SU-DHL-6 (cell line): Measurements from ENCODE around the gene ZNF665.
"Not testable (repeated sequence)": the region's sequence is repeated elsewhere in the genome, so short reads cannot be mapped to it uniquely, and the experiment has no call there.

Experiments used
- H2AFZ ChIP-seq: fragments of 200-600 bp; sonication (generic); 2 replicates; pipeline ENCODE4 v1.6.1; 2014; ENCODE audit warnings: low read depth, mild to moderate bottlenecking, moderate library complexity, mixed read lengths, antibody characterized with exemption, low read length; ENCODE audit not compliant: severe bottlenecking
- H3F3A ChIP-seq: fragments of 200-600 bp; shearing (Covaris generic); 2 replicates; pipeline ENCODE4 v1.6.0; 2016; ENCODE audit warnings: antibody characterized with exemption, mild to moderate bottlenecking; ENCODE audit not compliant: insufficient read depth
- H3K27ac ChIP-seq: fragments of 200-600 bp; sonication (generic); 2 replicates; pipeline ENCODE4 v1.5.1; 2016; ENCODE audit warnings: low read depth, mild to moderate bottlenecking, low read length, moderate library complexity, mixed read lengths
- H3K27me3 ChIP-seq: fragments of 200-600 bp; sonication (generic), shearing (Covaris generic); 2 replicates; pipeline ENCODE4 v1.6.0; 2014; ENCODE audit warnings: mild to moderate bottlenecking, low read length
- H3K36me3 ChIP-seq: fragments of 200-600 bp; sonication (generic); 2 replicates; pipeline ENCODE4 v1.6.1; 2014; ENCODE audit warnings: mild to moderate bottlenecking, low read length, mixed read lengths
- H3K4me2 ChIP-seq: fragments of 300-600, 200-600 bp; shearing (Covaris generic), sonication (generic); 2 replicates; pipeline ENCODE4 v1.6.0; 2014; ENCODE audit warnings: low read length, low read depth, mild to moderate bottlenecking; ENCODE audit not compliant: poor library complexity, severe bottlenecking
- H3K4me3 ChIP-seq: fragments of 200-600 bp; sonication (generic); 2 replicates; pipeline ENCODE4 v1.5.1; 2014; ENCODE audit warnings: antibody characterized with exemption, low read length, mild to moderate bottlenecking, mixed read lengths; ENCODE audit not compliant: insufficient read depth, poor library complexity, severe bottlenecking
- H3K79me2 ChIP-seq: fragments of 200-600 bp; sonication (generic); 2 replicates; pipeline ENCODE4 v1.6.1; 2014; ENCODE audit warnings: mild to moderate bottlenecking, low read length, moderate library complexity; ENCODE audit not compliant: insufficient read depth
- H3K9ac ChIP-seq: fragments of 200-600 bp; sonication (generic); 2 replicates; pipeline ENCODE4 v1.7.0; 2014; ENCODE audit warnings: mild to moderate bottlenecking, low read length
- H3K9me2 ChIP-seq: fragments of 200-600 bp; sonication (generic); replicated peaks from 2 replicates; pipeline ENCODE4 v1.6.1; 2014; ENCODE audit warnings: low read length; ENCODE audit not compliant: insufficient read depth
- H3K9me3 ChIP-seq: fragments of 200-600 bp; sonication (generic); 2 replicates; pipeline ENCODE4 v1.6.1; 2014; ENCODE audit warnings: low read length, mixed read lengths; ENCODE audit not compliant: insufficient read depth
- H4K20me1 ChIP-seq: fragments of 200-600 bp; sonication (generic); 2 replicates; pipeline ENCODE4 v1.6.1; 2014; ENCODE audit warnings: low read depth, mild to moderate bottlenecking, antibody characterized with exemption, low read length, moderate library complexity, mixed read lengths
- EZH2phosphoT487 ChIP-seq: fragments of 200-600 bp; sonication (generic), shearing (Covaris generic); conservative IDR thresholded peaks from 2 replicates; pipeline ENCODE4 v1.6.1; 2018; ENCODE audit warnings: mild to moderate bottlenecking, antibody characterized with exemption, low read length, moderate library complexity, mixed read lengths
- TF ChIP-seq, protein P1 (sequence below): fragments of 200-600 bp; sonication (generic); IDR thresholded peaks from one replicate; pipeline ENCODE4 v1.5.1; 2017; ENCODE audit warnings: antibody characterized with exemption, mild to moderate bottlenecking, low read length, moderate library complexity; ENCODE audit not compliant: insufficient read depth, poor library complexity, severe bottlenecking

Gene ZNF665

DNA sequence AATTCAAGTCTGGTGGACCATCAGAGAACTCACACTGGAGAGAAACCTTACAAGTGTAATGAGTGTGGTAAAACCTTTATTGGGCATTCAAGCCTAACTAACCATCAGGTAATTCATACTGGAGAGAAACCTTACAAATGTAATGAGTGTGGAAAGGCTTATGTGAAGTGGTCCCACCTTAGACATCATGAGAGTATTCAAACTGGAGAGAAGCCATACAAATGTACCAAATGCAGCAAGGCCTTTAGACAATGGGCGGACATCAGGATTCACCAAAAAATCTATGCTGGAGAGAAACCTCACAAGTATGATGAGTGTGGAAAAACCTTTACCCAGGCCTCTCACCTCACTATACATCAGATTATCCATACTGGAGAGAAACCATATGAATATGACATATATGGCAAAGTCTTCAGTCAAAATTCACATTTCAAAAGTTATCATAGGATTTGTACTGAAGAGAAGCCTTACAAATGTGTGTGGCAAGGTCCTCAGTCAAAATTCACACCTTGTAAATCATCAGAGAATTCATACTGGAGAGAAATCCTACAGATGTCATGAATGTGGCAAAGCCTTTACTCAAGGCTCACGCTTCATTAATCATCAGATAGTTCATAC, 19.7 kb upstream of the ZNF665 start:
- Histone ChIP-seq H3K27ac (no peak overlapping the region), H3K9ac (no peak overlapping the region), H3K79me2 (no peaks in the 10 kb centered on the region), H3F3A (no peaks in the 10 kb centered on the region), H2AFZ (no peak overlapping the region), H3K4me2 (no peak overlapping the region), H4K20me1 (no peaks in the 10 kb centered on the region), H3K9me3 (peaks cover 56% of the 10 kb centered on the region; the same call in 1 of the 2 replicates), H3K27me3 (no peaks in the 10 kb centered on the region), H3K36me3 (0 out of 2 replicates have a peak, but pooled peaks cover 6% of the 10 kb centered on the region), H3K9me2 (no peaks in the 10 kb centered on the region), H3K4me3 (no peak overlapping the region)
- TF ChIP-seq, protein P1, sequence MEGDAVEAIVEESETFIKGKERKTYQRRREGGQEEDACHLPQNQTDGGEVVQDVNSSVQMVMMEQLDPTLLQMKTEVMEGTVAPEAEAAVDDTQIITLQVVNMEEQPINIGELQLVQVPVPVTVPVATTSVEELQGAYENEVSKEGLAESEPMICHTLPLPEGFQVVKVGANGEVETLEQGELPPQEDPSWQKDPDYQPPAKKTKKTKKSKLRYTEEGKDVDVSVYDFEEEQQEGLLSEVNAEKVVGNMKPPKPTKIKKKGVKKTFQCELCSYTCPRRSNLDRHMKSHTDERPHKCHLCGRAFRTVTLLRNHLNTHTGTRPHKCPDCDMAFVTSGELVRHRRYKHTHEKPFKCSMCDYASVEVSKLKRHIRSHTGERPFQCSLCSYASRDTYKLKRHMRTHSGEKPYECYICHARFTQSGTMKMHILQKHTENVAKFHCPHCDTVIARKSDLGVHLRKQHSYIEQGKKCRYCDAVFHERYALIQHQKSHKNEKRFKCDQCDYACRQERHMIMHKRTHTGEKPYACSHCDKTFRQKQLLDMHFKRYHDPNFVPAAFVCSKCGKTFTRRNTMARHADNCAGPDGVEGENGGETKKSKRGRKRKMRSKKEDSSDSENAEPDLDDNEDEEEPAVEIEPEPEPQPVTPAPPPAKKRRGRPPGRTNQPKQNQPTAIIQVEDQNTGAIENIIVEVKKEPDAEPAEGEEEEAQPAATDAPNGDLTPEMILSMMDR = no peak
- no peak for TF ChIP-seq EZH2phosphoT487

DNA sequence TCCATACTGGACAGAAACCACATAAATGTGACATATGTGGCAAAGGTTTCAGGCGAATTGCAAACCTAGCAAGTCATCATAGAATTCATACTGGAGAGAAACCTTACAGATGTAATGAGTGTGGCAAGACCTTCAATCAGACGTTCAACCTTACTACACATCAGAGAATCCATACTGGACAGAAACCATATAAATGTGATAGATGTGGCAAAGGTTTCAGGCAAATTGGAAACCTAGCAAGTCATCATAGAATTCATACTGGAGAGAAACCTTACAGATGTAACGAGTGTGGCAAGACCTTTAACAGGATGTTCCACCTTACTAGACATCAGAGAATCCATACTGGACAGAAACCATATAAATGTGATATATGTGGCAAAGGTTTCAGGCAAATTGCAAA, 18.4 kb upstream of the ZNF665 start:
- not testable (repeated sequence) for H3K9me2 ChIP-seq, H3K9ac ChIP-seq, H3K27me3 ChIP-seq, H3F3A ChIP-seq, H3K36me3 ChIP-seq, H2AFZ ChIP-seq, H3K4me2 ChIP-seq, H3K79me2 ChIP-seq, H3K4me3 ChIP-seq, H3K27ac ChIP-seq, H4K20me1 ChIP-seq
- H3K9me3 ChIP-seq = peaks cover 54% of the 10 kb centered on the region; the same call in 1 of the 2 replicates

DNA sequence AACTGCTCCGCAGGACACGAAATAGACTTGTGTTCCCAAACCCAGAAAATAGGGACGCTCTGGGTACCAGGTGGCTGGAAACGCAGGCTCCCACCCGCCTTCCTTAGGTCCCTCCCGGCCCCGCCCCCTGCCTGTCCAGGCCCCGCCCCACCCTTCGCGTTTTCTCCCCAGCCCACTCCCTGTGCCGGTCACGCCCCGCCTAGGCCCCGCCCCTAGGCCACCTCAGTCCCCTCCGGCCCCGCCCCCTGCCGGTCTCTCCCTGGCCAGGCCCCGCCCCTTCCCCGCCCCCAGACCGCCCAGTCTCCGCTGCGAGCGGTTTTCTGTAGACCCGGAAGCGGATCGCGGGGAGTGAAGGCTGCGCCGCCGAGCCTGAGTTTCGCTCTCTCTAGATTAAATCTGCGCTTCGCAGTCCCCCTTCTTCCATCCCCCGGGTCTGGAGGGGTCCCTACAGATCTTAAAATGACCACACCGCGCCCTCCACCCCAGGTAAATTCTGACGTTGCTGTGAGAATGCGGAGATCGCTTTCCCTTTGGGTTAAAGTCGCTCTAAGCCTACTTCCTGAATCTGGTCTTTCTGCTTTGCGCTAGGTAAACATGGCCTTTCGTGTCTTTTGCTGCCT, 3.7 kb upstream of the ZNF665 start:
- Histone ChIP-seq H3K9me3 (peaks cover 4% of the 10 kb centered on the region; the same call in 1 of the 2 replicates), H3K36me3 (no peaks in the 10 kb centered on the region), H3K27ac (peak overlapping the region; percentile 69), H3K9me2 (no peaks in the 10 kb centered on the region), H3K4me2 (peak overlapping the region; percentile 64), H3K79me2 (peaks cover 7% of the 10 kb centered on the region; the same call in 1 of the 2 replicates), H2AFZ (peak overlapping the region; percentile 98), H3K4me3 (peak overlapping the region; percentile 83), H3K9ac (peak overlapping the region; percentile 60), H3F3A (no peaks in the 10 kb centered on the region), H3K27me3 (no peaks in the 10 kb centered on the region), H4K20me1 (no peaks in the 10 kb centered on the region)
- no peak for TF ChIP-seq EZH2phosphoT487
- TF ChIP-seq, protein P1 = no peak

DNA sequence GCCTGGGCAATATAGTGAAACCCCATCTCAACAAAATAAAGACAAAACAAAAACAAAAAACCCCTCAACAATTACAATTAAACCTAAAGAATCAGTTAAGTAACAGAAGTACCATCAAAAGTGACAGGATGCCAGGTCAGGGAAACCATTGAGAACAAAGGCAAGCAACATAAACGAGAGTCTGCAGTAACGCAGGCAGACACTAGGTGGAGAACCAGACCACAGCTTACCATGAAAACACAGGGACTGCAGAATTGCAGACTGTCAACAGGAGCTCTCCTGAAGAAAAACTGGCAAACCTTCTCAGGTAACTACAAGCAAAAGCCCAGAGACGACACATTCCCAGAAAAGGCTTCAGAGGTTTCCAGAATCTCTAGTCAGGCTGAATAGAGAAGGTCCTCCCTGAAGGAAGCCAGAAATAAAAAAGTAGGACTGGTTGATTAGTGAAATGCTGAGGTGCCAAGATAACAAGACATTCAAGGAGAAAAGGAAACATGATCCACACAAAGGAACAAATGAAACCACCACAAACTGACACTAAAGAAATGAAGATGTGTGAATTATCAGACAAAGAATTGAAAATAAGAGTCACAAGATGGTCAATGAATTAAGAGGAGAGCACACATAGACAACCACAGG, 2.2 kb upstream of the ZNF665 start:
- Histone ChIP-seq H3K9me2 (no peaks in the 10 kb centered on the region), H2AFZ (peak overlapping the region; percentile 15), H3K27me3 (no peaks in the 10 kb centered on the region), H3K9me3 (peaks cover 4% of the 10 kb centered on the region; the same call in 1 of the 2 replicates), H3K27ac (no peak overlapping the region), H3K79me2 (peaks cover 7% of the 10 kb centered on the region; the same call in 1 of the 2 replicates), H4K20me1 (no peaks in the 10 kb centered on the region), H3K4me2 (no peak overlapping the region), H3F3A (no peaks in the 10 kb centered on the region), H3K4me3 (no peak overlapping the region), H3K9ac (no peak overlapping the region), H3K36me3 (no peaks in the 10 kb centered on the region)
- TF ChIP-seq EZH2phosphoT487 = no peak
- TF ChIP-seq, protein P1 = peak; percentile 83
